ENCODE measurements around the gene CACNA1S.

Gene CACNA1S

DNA sequence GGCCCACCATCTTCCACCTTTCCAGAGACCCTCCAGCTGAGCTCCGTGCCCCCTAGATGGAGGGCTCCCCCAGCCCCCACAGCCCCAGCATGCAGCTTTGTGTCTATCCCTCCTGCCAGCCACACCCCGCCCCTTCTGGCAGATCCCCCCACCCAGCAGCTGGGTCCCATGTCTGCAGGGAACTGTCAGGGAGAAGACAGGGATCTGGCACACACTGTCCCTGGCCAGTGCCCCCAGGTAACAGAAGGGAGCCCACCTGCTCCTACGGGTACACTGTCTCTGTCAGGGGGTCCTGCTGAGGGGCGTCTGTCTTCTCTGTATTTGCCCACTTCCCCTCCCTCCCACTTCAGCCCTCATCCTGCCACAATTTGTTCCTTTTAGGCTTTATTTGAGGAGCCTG is 77.6 kb downstream of the CACNA1S start:
- DNase-seq (ENCODE audit: low read depth in 1 of 2, low spot score in 1 of 2): no peak

- DNase-seq (ENCODE audit: low read depth in 1 of 2, low spot score in 1 of 2): no peak
These were observed 79.8 kb downstream of the CACNA1S start for GRCh38 chr1:201032408-201032807.

GRCh38 chr1:201028461-201028889 is 83.8 kb downstream of the CACNA1S start:
- DNase-seq (ENCODE audit: low read depth in 1 of 2, low spot score in 1 of 2): no peak

GRCh38 chr1:201026836-201027235 is 85.4 kb downstream of the CACNA1S start:
- no peak for DNase-seq (ENCODE audit: low read depth in 1 of 2, low spot score in 1 of 2)

- DNase-seq (ENCODE audit: low read depth in 1 of 2, low spot score in 1 of 2): no peak
These were observed 86.0 kb downstream of the CACNA1S start for GRCh38 chr1:201026234-201026633.

- DNase-seq (ENCODE audit: low read depth in 1 of 2, low spot score in 1 of 2): no peak
These were observed 86.6 kb downstream of the CACNA1S start for GRCh38 chr1:201025571-201026002.

GRCh38 chr1:201024625-201024998 is 87.6 kb downstream of the CACNA1S start:
- DNase-seq (ENCODE audit: low read depth in 1 of 2, low spot score in 1 of 2): no peak

DNA sequence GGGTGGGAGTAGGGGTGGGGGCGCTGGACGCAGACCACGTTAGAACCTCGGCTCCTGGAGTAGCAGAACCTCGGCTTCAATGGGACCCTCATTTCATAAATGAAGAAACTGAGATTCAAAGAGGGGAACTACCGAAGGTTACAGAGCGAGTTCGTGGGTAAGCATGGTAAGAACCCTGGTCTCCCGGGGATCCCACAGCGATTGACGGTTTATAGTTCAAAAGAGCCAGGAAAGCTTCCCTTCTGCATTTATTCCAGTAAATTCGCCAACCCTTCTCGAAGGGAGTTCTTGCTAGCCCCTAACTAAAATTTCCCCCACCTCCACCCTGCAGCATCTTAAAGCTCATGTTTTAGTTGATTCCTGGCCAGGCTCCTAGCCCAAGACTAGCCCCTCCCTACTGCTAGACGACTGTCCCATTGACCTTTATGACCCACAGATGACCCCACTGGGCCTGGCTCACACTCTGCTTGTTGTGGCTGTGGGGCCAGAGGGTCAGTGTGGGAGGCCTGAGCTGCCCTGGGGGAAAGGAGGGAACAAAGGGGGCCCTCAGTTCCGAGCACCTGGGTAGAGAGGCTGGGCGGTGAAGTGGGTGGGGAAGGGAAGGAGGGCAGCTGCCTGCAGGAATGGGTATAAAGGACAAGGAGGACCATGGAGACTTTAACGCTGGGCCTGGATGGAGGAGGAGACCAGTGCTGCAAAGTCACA is 88.2 kb downstream of the CACNA1S start:
- no peak for DNase-seq (ENCODE audit: low read depth in 1 of 2, low spot score in 1 of 2)

- DNase-seq (ENCODE audit: low read depth in 1 of 2, low spot score in 1 of 2): peak; percentile 79 to 84
These were observed 88.7 kb downstream of the CACNA1S start, which contains the start of gene KIF21B for GRCh38 chr1:201023517-201023902. Gene KIF21B, minus strand, starts transcription at chr1:201023714. Its CDS starts 331 bp downstream, at chr1:201023383.

GRCh38 chr1:201022820-201023516 is 89.3 kb downstream of the CACNA1S start:
- DNase-seq (ENCODE audit: low read depth in 1 of 2, low spot score in 1 of 2): no peak

- no peak for DNase-seq (ENCODE audit: low read depth in 1 of 2, low spot score in 1 of 2)
These were observed 89.8 kb downstream of the CACNA1S start for GRCh38 chr1:201022493-201022819.

DNA sequence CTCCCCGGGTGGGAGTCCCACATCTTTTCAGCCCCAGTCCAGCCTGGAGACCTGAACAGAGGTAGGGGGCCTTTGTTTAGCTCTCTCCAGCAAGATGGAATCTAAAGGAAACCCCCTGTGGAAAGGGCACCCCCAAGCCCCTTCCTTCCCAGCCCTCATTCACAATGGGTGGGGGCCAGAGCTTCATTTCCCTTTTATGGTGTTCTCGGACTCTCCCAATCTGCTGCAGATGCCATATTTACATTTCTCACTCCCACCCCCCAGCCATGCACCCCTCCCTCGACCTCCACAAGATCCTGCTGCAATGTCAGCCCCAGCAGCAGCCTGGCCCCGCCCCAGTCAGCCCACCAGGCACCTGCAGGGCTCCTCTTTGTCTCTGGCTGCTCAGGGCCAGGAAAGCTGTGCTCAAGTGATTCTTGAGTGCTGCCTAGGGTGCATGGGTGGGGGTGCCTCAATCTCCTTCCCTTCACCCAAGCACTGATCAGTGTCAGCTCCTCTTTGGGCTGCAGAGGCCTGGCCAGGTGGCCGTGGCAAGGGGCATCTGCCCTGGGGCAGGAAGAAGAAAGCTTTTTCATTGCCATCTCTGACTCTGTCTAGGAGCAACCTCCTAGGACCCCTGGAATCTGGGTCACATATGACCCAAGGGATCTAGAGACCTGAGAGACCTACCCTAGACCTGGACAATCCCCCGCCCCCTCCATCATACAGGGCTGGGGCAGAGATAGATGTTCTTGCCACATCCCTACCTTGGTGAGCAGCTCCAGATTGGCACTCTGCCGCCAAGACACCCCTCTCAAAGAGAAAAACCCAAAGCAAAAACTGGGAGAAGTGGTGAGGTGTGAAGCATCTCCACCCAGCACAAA is 90.4 kb downstream of the CACNA1S start:
- DNase-seq (ENCODE audit: low read depth in 1 of 2, low spot score in 1 of 2): no peak

DNA sequence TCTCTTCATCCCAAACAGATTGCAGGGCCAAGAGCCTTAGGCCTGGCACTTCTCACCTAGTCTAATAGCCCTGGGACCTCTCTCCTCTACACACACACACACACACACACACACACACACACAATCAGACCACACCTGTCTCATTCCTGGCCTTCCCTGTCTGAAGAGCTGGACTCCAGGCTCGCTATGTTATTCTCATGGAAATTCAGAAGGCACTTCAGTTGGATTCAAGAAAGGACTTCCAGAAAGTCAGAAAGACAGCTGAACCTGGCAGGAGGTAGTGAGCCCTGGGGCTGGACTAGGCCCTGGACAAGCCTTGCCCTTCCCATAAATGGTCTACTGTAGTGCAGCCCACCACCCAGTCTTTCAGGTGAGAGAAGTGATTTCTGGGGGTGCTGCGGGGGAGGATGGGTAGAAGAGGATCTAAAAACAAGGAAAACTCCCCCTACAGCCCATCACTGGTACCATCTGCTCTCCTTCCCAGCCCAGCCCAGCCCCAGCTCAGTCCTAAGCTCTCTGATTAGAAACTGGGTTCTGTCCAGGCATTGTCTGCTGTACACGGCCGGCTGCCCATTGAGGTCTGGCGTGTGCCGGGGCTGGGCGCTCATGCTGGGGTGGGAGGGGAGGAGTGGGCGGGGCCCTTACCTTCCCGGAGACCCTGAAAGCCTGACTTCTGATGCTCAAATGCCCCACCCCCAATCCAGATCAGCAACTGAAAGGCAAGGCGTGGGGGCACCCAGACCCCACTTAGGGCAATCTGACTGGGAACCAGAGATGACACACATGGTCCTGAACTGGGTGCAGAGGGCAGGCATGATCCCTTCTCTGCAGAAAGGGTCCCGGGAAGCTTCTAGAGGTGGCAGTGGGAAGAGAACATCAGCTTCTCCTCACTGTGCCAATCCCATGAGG is 91.3 kb downstream of the CACNA1S start:
- DNase-seq (ENCODE audit: low read depth in 1 of 2, low spot score in 1 of 2): no peak

DNA sequence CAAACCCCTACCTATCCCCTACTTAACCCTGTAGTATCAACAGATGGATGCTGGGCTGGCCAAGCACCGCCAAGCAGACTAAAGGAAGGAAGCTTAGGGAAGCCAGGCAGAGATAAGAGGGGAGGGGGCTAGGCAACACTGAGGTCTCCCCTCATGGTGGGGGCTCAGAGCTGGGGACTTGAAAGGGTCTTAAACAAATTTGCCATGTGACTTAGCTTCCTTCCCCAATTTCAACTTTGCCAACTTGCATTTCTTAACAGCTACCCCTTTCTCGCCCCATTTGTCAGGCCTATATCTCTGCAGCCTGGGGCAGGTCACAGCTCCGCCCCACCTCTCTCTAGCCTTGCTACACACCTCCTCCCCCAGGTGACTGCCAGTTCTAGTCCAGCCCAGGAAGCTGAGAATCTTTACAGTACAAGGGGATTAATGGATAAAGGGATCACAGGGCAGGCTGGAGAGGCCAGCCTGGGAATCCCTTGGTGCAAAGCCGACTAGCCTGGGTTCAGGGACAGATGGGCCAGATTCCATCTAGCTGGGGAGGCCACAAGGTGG is 92.1 kb downstream of the CACNA1S start:
- no peak for DNase-seq (ENCODE audit: low read depth in 1 of 2, low spot score in 1 of 2)

DNA sequence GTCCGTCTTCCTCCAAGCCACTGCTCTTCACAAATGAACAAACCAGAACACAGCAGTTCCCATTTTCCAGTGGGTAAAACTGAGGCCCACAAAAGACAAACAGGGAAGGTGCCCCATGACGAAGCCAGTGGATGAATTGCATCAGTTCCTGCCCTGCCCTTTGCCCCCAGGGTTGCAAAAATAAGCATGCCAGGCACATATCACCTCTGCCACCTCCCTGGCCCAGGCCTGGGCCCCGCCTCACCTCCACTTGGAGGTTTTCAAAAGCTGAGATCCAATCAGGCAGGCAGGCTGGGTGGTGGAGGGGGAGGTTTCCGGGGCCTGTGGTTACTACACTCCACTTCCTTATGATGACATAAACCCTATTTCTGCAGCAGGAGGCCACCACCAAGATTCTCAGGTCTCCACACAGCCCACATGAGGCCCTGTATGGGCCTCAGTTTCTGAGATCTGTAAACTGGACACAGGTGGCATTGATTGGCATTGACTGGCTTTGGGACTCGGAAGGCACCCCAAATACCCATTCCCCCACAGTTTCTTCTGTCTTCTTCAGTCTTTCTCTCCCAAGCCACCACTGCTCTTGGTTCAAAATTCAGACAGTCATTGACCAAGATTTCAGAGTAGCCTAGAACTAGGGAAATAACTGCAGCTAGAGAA is 92.8 kb downstream of the CACNA1S start:
- peak; percentile 65 to 78 for DNase-seq (ENCODE audit: low read depth in 1 of 2, low spot score in 1 of 2)

DNA sequence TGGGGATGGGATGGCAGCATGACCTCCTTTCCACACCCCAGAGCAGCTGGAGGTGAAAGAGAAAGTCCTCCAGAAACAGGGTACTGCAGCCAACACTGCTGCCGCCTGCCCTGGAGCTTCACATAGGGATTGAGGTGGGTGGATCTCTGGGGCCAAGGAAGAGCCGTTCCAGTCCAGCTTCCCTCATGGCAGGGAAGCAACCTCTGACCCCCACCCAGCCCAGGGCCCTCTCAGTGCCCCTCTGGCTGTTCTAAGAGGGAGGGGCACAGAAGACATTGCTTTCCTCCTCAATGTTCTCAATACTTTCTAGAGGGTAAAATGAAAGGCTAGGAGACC is 94.4 kb downstream of the CACNA1S start:
- DNase-seq (ENCODE audit: low read depth in 1 of 2, low spot score in 1 of 2): no peak

GRCh38 chr1:201016943-201017827 is 95.0 kb downstream of the CACNA1S start:
- DNase-seq (ENCODE audit: low read depth in 1 of 2, low spot score in 1 of 2): no peak

DNA sequence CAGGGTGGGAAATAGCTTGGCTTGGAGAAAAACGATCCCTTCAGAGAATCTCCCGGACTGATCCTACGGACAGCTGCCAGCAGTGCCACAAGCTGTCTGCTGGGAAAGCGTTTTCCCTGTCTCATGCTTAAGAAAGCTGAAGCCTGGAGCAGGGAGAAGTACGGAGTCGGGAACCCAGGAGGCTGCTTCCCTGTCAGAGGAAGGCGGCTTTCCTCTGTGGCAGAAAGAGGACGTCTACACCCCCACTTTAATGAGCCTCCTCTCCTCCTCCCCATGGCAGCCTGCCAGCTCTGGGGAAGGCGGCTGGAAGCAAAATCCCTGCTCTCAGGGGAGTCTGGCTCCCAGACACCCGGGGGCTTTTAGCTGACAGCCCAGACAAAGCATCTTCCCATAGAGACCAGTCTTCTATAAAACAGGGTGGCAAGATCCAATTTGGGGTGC is 96.0 kb downstream of the CACNA1S start:
- no peak for DNase-seq (ENCODE audit: low read depth in 1 of 2, low spot score in 1 of 2)

- no peak for DNase-seq (ENCODE audit: low read depth in 1 of 2, low spot score in 1 of 2)
These were observed 96.6 kb downstream of the CACNA1S start for GRCh38 chr1:201015551-201016091.

Measured in activated CD4-positive, alpha-beta T cell treated with anti-CD3 and anti-CD28 coated beads, Interleukin-2, amount 50 U/mL, for 24 hours (primary cell).